HG02763 (cell line): Measurements from ENCODE around the gene NECTIN1.
A peak's percentile ranks its signal among the peaks of the same experiment; 100 is the strongest.

Experiments used
- ATAC-seq: cut with Tn5 transposase; IDR thresholded peaks from one replicate; pipeline ENCODE4 v1.9.1; 2021; ENCODE audit warnings: mild to moderate bottlenecking, moderate library complexity; ENCODE audit not compliant: unreplicated experiment

Gene NECTIN1

GRCh38 chr11:119728651-119729580 is at the start of gene NECTIN1:
Gene NECTIN1, minus strand, starts transcription at chr11:119729200. Its CDS starts 647 bp downstream, at chr11:119728553.
- peak; percentile 81 for ATAC-seq

- no peak for ATAC-seq
Measured at GRCh38 chr11:119778391-119779194, 49.6 kb upstream of the NECTIN1 start.

GRCh38 chr11:119777940-119778339 is 48.9 kb upstream of the NECTIN1 start:
- ATAC-seq, result no peak

GRCh38 chr11:119776651-119777050 is 47.7 kb upstream of the NECTIN1 start:
- no peak for ATAC-seq

- no peak for ATAC-seq
Measured at GRCh38 chr11:119776031-119776636, 47.1 kb upstream of the NECTIN1 start.

GRCh38 chr11:119774172-119774763 is 45.3 kb upstream of the NECTIN1 start:
- ATAC-seq, result no peak

GRCh38 chr11:119772641-119773415 is 43.8 kb upstream of the NECTIN1 start:
- no peak for ATAC-seq

GRCh38 chr11:119772076-119772475 is 43.1 kb upstream of the NECTIN1 start:
- ATAC-seq, result no peak

- no peak for ATAC-seq
Measured at GRCh38 chr11:119771172-119771770, 42.3 kb upstream of the NECTIN1 start.

GRCh38 chr11:119765628-119766027 is 36.6 kb upstream of the NECTIN1 start:
- no peak for ATAC-seq

- ATAC-seq, result no peak
Measured at GRCh38 chr11:119764108-119764868, 35.3 kb upstream of the NECTIN1 start.

GRCh38 chr11:119763071-119763728 is 34.2 kb upstream of the NECTIN1 start:
- ATAC-seq, result no peak

GRCh38 chr11:119759747-119760412 is 30.9 kb upstream of the NECTIN1 start:
- no peak for ATAC-seq

- no peak for ATAC-seq
Measured at GRCh38 chr11:119759324-119759723, 30.3 kb upstream of the NECTIN1 start.

GRCh38 chr11:119758291-119758690 is 29.3 kb upstream of the NECTIN1 start:
- no peak for ATAC-seq

- ATAC-seq, result no peak
Measured at GRCh38 chr11:119757378-119757777, 28.4 kb upstream of the NECTIN1 start.

- no peak for ATAC-seq
Measured at GRCh38 chr11:119756169-119756865, 27.3 kb upstream of the NECTIN1 start.
